CD4-positive, CD25-positive, alpha-beta regulatory T cell (primary cell): Measurements from ENCODE around the gene YAF2. TPM values are rescaled to one million over a fixed set of nuclear protein-coding genes. Genes with fewer than 3 reads are reported as not detected.

Experiments used
- ATAC-seq, 2 donors: fragments of 150-1000 bp; cut with Tn5 transposase; one replicate each; pipeline ENCODE4 v1.10.0; 2021; ENCODE audit warnings: low read depth in 2 of 2, moderate number of reproducible peaks in 2 of 2, moderate library complexity in 1 of 2
- DNase-seq, 3 donors: peaks; one replicate each; pipeline versions ENCODE4 v3.0.0 to v3.0.0-alpha.2; 2012 to 2022; ENCODE audit warnings: mixed read lengths in 1 of 3
- H3K27ac ChIP-seq: one replicate; pipeline ENCODE4 v1.7.0; 2013; ENCODE audit warnings: mild to moderate bottlenecking, low read length; ENCODE audit not compliant: insufficient read depth, poor library complexity, severe bottlenecking
- H3K27me3 ChIP-seq: one replicate; pipeline ENCODE4 v1.7.0; 2013; ENCODE audit warnings: low read length; ENCODE audit not compliant: control insufficient read depth, insufficient read depth
- H3K36me3 ChIP-seq: one replicate; pipeline ENCODE4 v1.7.0; 2013; ENCODE audit warnings: mild to moderate bottlenecking, low read length, moderate library complexity; ENCODE audit not compliant: control insufficient read depth, insufficient read depth
- H3K4me1 ChIP-seq: 2 replicates; pipeline ENCODE4 v1.7.0; 2013; ENCODE audit warnings: mild to moderate bottlenecking, low read length; ENCODE audit not compliant: insufficient read depth, control insufficient read depth, poor library complexity, severe bottlenecking
- H3K4me3 ChIP-seq: one replicate; pipeline ENCODE4 v1.7.0; 2013; ENCODE audit warnings: low read depth, mild to moderate bottlenecking, low read length, moderate library complexity
- H3K9me3 ChIP-seq, 2 experiments: 1 replicate in 1 of 2; 2 replicates in 1 of 2; pipeline ENCODE4 v1.7.0; 2013; ENCODE audit warnings: low read length in 2 of 2, mild to moderate bottlenecking in 1 of 2, moderate library complexity in 1 of 2; ENCODE audit not compliant: control insufficient read depth in 2 of 2
- H3K27ac Mint-ChIP-seq, 3 donors: one replicate each; pipeline ENCODE4 v1.8.0; 2020 to 2022; ENCODE audit warnings: mild to moderate bottlenecking in 3 of 3, mixed read lengths in 3 of 3, moderate library complexity in 2 of 3
- H3K27me3 Mint-ChIP-seq: one replicate; pipeline ENCODE4 v1.8.0; 2022; ENCODE audit warnings: mild to moderate bottlenecking, mixed read lengths
- H3K36me3 Mint-ChIP-seq: one replicate; pipeline ENCODE4 v1.8.0; 2020; ENCODE audit warnings: mixed read lengths
- H3K4me1 Mint-ChIP-seq, 4 donors: one replicate each; pipeline ENCODE4 v1.8.0; 2020 to 2022; ENCODE audit warnings: mixed read lengths in 4 of 4, mild to moderate bottlenecking in 1 of 4
- H3K4me3 Mint-ChIP-seq, 4 donors: one replicate each; pipeline ENCODE4 v1.8.0; 2020 to 2022; ENCODE audit warnings: mild to moderate bottlenecking in 4 of 4, mixed read lengths in 4 of 4, moderate library complexity in 3 of 4
- H3K9me3 Mint-ChIP-seq, 7 donors: one replicate each; pipeline ENCODE4 v1.8.0; 2020 to 2022; ENCODE audit warnings: mixed read lengths in 7 of 7, mild to moderate bottlenecking in 3 of 7, moderate library complexity in 2 of 7
- polyA plus RNA-seq, 4 donors: library from polyadenylated mRNA; unstranded; fragments of 300-500 nt; fragmentation: Illumina TruSeq; gene quantifications; one replicate each; pipeline ENCODE4 v1.2.3, GENCODE V29; 2021
- total RNA-seq: library from RNA; stranded (reverse); gene quantifications from one replicate; pipeline ENCODE4 v1.2.3, GENCODE V29; 2022

YAF2 gene
- total and polyA plus RNA-seq, 5 donors from 2014 or later: 14.4 to 73.3 (median 21.1) TPM

DNA sequence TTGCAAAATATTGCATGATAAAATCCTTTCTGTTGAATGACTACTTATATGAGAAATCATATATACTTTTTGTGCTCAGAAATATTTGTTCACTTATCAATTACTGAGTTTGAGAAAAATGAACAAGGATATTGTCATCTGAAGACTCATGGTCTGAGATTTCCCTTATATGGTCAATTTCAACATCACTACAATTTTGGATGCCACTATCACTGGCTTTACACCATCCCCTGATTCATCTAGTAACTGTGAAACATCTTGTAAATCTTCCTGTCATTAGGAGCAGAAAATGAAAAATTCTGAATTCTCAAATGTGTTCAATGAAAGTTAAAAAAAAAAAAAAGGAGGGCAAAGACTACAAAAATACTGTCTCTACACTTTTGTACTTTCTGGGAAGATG is 71.5 kb downstream of the YAF2 start:
- peaks cover under 1% of the 10 kb centered on the region for H3K36me3 ChIP-seq
- Mint-ChIP-seq H3K27me3 (no peaks in the 10 kb centered on the region), H3K36me3 (peaks cover 13% of the 10 kb centered on the region), H3K9me3 (no peaks in the 10 kb centered on the region), H3K4me3 (no peak overlapping the region), H3K27ac (peak overlapping the region in 1 of 3 donors; percentile 2), H3K4me1 (peaks cover 23 to 43% (median 29%) of the 10 kb centered on the region in 4 donors)
- H3K27me3 ChIP-seq: no peaks in the 10 kb centered on the region
- DNase-seq (no peak), ATAC-seq (no peak)
- H3K4me1 ChIP-seq: no peaks in the 10 kb centered on the region
- H3K27ac ChIP-seq: no peak overlapping the region
- H3K4me3 ChIP-seq: no peak overlapping the region
- H3K9me3 ChIP-seq: no peaks in the 10 kb centered on the region

DNA sequence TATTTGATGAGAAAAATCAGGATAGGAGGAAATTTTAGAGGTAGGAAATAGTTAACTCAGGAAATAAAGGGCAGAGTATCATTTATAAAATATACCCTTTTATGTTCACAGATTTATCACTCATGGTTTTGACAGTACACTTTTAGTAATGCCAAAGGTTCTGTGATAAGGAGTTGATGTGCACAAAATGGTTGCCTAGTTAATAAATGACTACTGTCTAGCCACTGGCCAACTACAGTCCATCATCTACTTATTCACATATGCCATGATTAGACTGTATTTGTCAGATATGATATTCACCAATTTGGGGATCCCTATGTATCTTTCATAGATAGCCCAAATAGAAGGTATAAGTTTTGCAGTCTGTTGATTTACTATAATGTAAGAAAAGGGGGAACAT is 74.1 kb downstream of the YAF2 start:
- DNase-seq: no peak
- no peaks in the 10 kb centered on the region for H3K27me3 ChIP-seq
- Mint-ChIP-seq H3K4me3 (no peak overlapping the region), H3K4me1 (peaks cover 20 to 40% (median 27%) of the 10 kb centered on the region in 4 donors), H3K36me3 (peaks cover 18% of the 10 kb centered on the region), H3K9me3 (no peaks in the 10 kb centered on the region), H3K27me3 (no peaks in the 10 kb centered on the region), H3K27ac (peak overlapping the region in 1 of 3 donors; percentile 11)
- peaks cover 21% of the 10 kb centered on the region for H3K36me3 ChIP-seq
- H3K4me1 ChIP-seq: no peaks in the 10 kb centered on the region
- H3K4me3 ChIP-seq: no peak overlapping the region
- H3K9me3 ChIP-seq: no peaks in the 10 kb centered on the region
- no peak for ATAC-seq
- no peak overlapping the region for H3K27ac ChIP-seq

- Mint-ChIP-seq H3K27me3 (no peaks in the 10 kb centered on the region), H3K36me3 (peaks cover 18% of the 10 kb centered on the region), H3K4me3 (no peak overlapping the region), H3K27ac (peak overlapping the region; percentile 22 to 88 (median 50)), H3K9me3 (no peaks in the 10 kb centered on the region), H3K4me1 (peaks cover 17 to 37% (median 26%) of the 10 kb centered on the region in 4 donors)
- Histone ChIP-seq H3K27me3 (no peaks in the 10 kb centered on the region), H3K4me1 (no peaks in the 10 kb centered on the region), H3K9me3 (no peaks in the 10 kb centered on the region), H3K36me3 (peaks cover 26% of the 10 kb centered on the region), H3K4me3 (no peak overlapping the region), H3K27ac (no peak overlapping the region)
- no peak for ATAC-seq
- no peak for DNase-seq
Observed at GRCh38 chr12:42162965-42163364, 75.1 kb downstream of the YAF2 start.

GRCh38 chr12:42162193-42162592 is 75.9 kb downstream of the YAF2 start:
- Mint-ChIP-seq H3K4me3 (no peak overlapping the region), H3K4me1 (peaks cover 17 to 37% (median 26%) of the 10 kb centered on the region in 4 donors), H3K27ac (peak overlapping the region in 2 of 3 donors; percentile 50 to 88), H3K27me3 (no peaks in the 10 kb centered on the region), H3K9me3 (no peaks in the 10 kb centered on the region), H3K36me3 (peaks cover 18% of the 10 kb centered on the region)
- no peak for ATAC-seq
- no peaks in the 10 kb centered on the region for H3K27me3 ChIP-seq
- peaks cover 26% of the 10 kb centered on the region for H3K36me3 ChIP-seq
- no peaks in the 10 kb centered on the region for H3K4me1 ChIP-seq
- H3K4me3 ChIP-seq: no peak overlapping the region
- no peaks in the 10 kb centered on the region for H3K9me3 ChIP-seq
- DNase-seq: no peak
- no peak overlapping the region for H3K27ac ChIP-seq

- Mint-ChIP-seq H3K4me1 (peaks cover 15 to 34% (median 26%) of the 10 kb centered on the region in 4 donors), H3K27ac (peak overlapping the region in 2 of 3 donors; percentile 17 to 91), H3K36me3 (peaks cover 14% of the 10 kb centered on the region), H3K9me3 (no peaks in the 10 kb centered on the region), H3K4me3 (no peak overlapping the region), H3K27me3 (no peaks in the 10 kb centered on the region)
- peak in 1 of 3 donors; percentile 10 for DNase-seq
- Histone ChIP-seq H3K27ac (no peak overlapping the region), H3K4me3 (no peak overlapping the region), H3K36me3 (peaks cover 26% of the 10 kb centered on the region), H3K4me1 (no peaks in the 10 kb centered on the region), H3K27me3 (no peaks in the 10 kb centered on the region), H3K9me3 (no peaks in the 10 kb centered on the region)
- no peak for ATAC-seq
Observed at GRCh38 chr12:42161529-42161928, 76.5 kb downstream of the YAF2 start.

DNA sequence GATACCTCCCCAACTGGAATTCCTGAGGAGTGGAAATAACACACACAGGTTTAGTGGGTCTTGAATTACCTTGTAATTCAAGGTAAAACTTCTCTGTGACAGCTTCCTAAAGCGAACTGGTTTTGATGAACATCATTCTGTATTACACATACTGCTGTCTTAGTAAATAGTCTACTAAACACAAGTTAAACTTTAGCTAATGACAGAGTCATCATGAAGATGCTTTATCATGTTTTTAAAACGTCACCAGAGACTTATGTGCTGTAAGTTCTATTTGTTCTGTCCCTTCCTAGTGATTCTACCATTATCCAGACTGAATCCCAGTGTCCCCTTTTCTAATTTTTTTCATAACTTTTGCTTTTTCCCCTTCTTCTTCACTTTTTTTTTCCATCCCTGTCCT is 81.8 kb downstream of the YAF2 start:
- no peak overlapping the region for H3K4me3 Mint-ChIP-seq
- peaks cover 0 to 9% (median 1%) of the 10 kb centered on the region in 4 donors for H3K4me1 Mint-ChIP-seq
- H3K9me3 ChIP-seq: no peaks in the 10 kb centered on the region
- peaks cover 5% of the 10 kb centered on the region for H3K36me3 Mint-ChIP-seq
- DNase-seq (no peak), ATAC-seq (no peak)
- H3K4me1 ChIP-seq: no peaks in the 10 kb centered on the region
- peaks cover 1% of the 10 kb centered on the region for H3K27me3 Mint-ChIP-seq
- no peak overlapping the region for H3K4me3 ChIP-seq
- no peak overlapping the region for H3K27ac Mint-ChIP-seq
- H3K9me3 Mint-ChIP-seq: peaks cover 0 to 3% (median 0%) of the 10 kb centered on the region in 7 donors
- no peak overlapping the region for H3K27ac ChIP-seq
- peaks cover 23% of the 10 kb centered on the region for H3K36me3 ChIP-seq
- H3K27me3 ChIP-seq: no peaks in the 10 kb centered on the region

DNA sequence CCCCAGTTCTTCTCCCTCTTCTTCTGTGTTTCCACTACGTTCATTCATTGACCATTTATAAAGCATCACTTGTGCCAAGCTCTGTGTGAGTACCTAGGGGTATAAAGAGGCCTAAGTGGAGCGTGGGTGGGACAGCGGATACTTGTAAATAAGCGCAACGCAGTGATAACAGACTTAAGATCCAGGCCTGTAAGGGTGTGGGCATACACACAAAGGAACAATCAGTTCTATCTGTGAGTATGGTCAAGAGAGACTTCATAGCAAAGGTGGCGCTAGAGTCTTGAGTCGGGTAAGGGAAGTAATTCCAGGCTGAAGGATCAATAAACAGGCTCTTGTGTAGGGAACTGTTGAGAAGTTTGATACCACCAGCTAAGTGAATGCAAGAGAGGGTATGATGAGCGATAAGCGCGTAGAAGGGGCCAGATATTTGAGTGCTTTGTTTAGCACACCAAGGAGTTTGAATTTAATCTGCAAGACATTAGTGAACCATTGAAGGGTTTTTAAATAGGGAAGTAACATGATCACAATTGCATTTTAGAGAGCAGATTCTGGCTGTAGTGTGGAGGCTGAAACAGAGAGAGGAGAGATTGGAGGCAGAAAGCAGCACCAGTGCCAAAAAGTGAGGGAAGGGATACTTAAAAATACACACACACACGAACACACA is 92.4 kb downstream of the YAF2 start:
- no peaks in the 10 kb centered on the region for H3K36me3 ChIP-seq
- Mint-ChIP-seq H3K36me3 (no peaks in the 10 kb centered on the region), H3K27ac (peak overlapping the region; percentile 92 to 98 (median 94)), H3K4me3 (peak overlapping the region; percentile 88 to 95 (median 92)), H3K9me3 (peaks cover 0 to 3% (median 0%) of the 10 kb centered on the region in 7 donors), H3K4me1 (peaks cover 18 to 39% (median 34%) of the 10 kb centered on the region in 4 donors), H3K27me3 (peaks cover 6% of the 10 kb centered on the region)
- no peaks in the 10 kb centered on the region for H3K27me3 ChIP-seq
- H3K27ac ChIP-seq: no peak overlapping the region
- H3K4me3 ChIP-seq: peak overlapping the region; percentile 88
- peaks cover 18% of the 10 kb centered on the region for H3K4me1 ChIP-seq
- H3K9me3 ChIP-seq: no peaks in the 10 kb centered on the region
- DNase-seq: no peak
- ATAC-seq: no peak

GRCh38 chr12:42145197-42145549 is 92.9 kb downstream of the YAF2 start:
- peak overlapping the region; percentile 88 to 95 (median 92) for H3K4me3 Mint-ChIP-seq
- H3K27ac Mint-ChIP-seq: peak overlapping the region; percentile 92 to 98 (median 94)
- H3K27ac ChIP-seq: peak overlapping the region; percentile 33
- peaks cover 22 to 43% (median 38%) of the 10 kb centered on the region in 4 donors for H3K4me1 Mint-ChIP-seq
- no peaks in the 10 kb centered on the region for H3K36me3 ChIP-seq
- H3K36me3 Mint-ChIP-seq: no peaks in the 10 kb centered on the region
- H3K9me3 Mint-ChIP-seq: peaks cover 0 to 3% (median 0%) of the 10 kb centered on the region in 7 donors
- H3K27me3 Mint-ChIP-seq: peaks cover 6% of the 10 kb centered on the region
- H3K27me3 ChIP-seq: no peaks in the 10 kb centered on the region
- H3K4me3 ChIP-seq: peak overlapping the region; percentile 88
- no peaks in the 10 kb centered on the region for H3K9me3 ChIP-seq
- ATAC-seq: peak in 1 of 2 donors; percentile 4
- peaks cover 18% of the 10 kb centered on the region for H3K4me1 ChIP-seq
- DNase-seq: no peak
